ENCODE measurements around the gene MAP2K6. TPM values are rescaled to one million over a fixed set of nuclear protein-coding genes. Genes with fewer than 3 reads are reported as not detected.

The MAP2K6 gene
- total RNA-seq, 1 donor = 2.0 TPM

DNA sequence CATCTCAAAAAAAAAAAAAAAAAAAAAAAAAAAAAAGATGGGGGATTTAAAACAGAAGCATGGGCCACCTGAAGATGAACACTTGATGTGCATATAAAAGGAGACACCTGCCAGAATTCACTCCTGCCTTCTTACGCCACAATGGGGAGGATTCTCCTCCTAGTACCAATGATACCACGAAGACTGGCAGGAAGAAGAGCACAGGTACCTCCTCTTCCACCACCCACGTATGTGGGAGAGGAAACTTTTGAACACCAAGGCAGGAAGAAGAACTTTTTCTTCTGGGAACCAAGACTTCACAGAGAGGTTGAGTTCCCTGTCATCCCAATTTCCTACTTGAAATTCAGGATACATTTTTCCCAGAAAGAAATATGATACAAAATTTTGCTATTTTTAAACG is 2.7 kb upstream of the MAP2K6 start:
- TF ChIP-seq, protein P1, sequence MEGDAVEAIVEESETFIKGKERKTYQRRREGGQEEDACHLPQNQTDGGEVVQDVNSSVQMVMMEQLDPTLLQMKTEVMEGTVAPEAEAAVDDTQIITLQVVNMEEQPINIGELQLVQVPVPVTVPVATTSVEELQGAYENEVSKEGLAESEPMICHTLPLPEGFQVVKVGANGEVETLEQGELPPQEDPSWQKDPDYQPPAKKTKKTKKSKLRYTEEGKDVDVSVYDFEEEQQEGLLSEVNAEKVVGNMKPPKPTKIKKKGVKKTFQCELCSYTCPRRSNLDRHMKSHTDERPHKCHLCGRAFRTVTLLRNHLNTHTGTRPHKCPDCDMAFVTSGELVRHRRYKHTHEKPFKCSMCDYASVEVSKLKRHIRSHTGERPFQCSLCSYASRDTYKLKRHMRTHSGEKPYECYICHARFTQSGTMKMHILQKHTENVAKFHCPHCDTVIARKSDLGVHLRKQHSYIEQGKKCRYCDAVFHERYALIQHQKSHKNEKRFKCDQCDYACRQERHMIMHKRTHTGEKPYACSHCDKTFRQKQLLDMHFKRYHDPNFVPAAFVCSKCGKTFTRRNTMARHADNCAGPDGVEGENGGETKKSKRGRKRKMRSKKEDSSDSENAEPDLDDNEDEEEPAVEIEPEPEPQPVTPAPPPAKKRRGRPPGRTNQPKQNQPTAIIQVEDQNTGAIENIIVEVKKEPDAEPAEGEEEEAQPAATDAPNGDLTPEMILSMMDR (IDR thresholded peaks at IDR 0.05; ENCODE audit: insufficient read depth, low read length) = no peak
- H3K4me3 ChIP-seq (ENCODE audit: low read depth, low read length) = no peak overlapping the region
- no peak for DNase-seq (ENCODE audit: low read depth)

DNA sequence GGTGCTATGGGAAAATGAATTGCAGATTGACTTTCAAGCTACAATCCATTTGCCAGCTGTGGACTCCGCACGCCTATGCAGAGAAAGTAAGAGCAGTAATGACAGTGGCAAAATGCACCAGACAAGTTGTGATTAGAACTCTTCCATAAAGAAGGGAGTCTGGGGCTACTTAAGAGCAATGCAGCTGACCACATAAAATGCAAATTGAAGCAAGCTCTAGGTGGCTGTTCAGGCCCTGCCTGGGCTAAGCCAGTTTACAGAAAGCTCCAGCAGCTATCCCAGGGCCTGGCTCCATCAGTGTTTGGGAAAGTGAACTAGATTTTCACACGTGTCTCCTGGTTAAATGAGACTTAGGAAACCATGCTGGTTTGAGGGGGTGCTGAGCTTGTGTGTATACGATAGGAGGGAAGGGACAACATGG is 2.2 kb upstream of the MAP2K6 start:
- no peak overlapping the region for H3K4me3 ChIP-seq (ENCODE audit: low read depth, low read length)
- no peak for DNase-seq (ENCODE audit: low read depth)

DNA sequence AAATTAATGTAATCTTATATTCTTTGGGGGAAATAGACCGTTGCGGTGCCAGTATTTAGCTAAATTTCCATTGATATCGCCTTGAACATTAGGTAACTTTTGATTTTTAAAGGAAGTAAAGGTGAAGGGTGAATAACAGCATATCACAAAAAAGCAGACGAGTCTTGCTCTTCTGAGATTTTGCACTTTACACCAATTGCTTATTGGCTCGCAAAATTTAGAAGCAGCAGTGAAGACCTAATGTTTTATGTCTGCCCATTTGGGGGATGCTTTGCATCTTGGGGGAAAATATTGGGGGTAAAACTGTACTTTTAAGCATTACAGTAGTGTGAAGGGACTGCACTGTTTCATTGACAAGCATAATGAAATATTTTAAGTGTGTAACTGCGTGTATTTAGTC is 934 bp downstream of the MAP2K6 start:
- TF ChIP-seq, protein P1 (IDR thresholded peaks at IDR 0.05; ENCODE audit: insufficient read depth, low read length) = no peak
- no peak overlapping the region for H3K4me3 ChIP-seq (ENCODE audit: low read depth, low read length)
- no peak for DNase-seq (ENCODE audit: low read depth)

More for the DNA sequence above, 2.2 kb upstream of the MAP2K6 start:
- TF ChIP-seq, protein P1 (IDR thresholded peaks at IDR 0.05; ENCODE audit: insufficient read depth, low read length) = no peak

DNA sequence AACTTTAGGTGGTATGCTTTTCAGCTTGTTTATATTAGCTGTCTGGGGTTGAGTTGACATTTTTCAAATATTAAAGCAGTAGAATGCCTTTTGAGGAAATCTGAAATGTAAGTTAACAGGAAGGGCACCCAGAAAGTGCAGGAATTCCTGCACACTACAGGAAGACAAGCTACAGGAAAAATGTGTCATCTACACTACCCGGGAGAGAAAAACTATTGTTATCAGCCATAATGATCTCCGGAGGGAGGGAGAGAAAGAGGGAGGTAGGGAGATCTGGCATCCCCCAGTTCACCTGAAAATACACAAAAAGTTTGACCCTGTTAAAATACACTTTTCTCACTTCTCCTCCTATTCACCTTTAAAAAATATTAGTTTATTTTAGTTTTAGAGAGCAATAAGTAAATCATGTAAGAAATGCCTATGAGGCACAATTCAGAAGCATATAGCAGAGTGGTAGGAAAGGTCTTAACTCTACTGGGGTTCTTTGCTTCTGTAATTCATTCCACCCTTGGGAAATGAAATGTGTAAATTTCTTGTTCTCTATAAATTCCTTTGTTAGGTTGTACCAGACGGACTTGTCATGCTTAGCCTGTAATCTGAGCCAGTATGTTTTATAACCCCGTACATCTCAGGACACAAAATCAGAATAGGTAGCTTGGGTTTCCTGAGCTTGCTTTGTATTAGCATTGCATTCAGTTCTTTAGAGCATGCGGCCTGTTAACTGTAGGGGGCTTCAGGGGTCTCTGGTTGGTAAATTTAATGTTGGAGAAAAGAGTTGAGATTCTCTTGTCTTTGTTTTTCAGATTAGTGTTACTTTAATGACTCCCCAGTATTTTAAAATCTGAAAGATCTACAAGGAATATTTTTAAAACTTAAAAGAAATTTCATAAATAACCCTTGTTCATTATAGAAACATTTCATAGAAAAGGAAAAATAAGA is 3.3 kb downstream of the MAP2K6 start:
- DNase-seq (ENCODE audit: low read depth) = no peak
- TF ChIP-seq, protein P1 (IDR thresholded peaks at IDR 0.05; ENCODE audit: insufficient read depth, low read length) = no peak
- H3K4me3 ChIP-seq (ENCODE audit: low read depth, low read length) = no peak overlapping the region

DNA sequence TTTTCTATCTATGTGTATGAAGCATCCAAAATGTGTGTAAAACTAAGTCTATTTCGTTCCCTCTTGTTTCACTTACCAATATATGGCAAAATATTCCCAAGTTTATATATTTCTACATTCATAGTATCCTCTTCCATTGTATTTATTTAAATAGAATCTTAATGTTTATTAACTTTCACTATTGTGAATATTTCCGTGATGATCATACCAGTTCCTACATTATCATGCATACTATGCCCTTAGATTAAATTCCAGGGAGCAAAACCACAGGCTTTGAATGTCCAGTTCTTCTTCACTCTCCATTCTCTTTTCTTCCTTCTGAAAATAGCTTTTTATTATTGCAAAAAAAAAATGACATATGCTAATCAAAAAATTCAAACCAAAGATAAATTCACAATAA is 4.0 kb downstream of the MAP2K6 start:
- TF ChIP-seq, protein P1 (IDR thresholded peaks at IDR 0.05; ENCODE audit: insufficient read depth, low read length) = no peak
- no peak for DNase-seq (ENCODE audit: low read depth)
- no peak overlapping the region for H3K4me3 ChIP-seq (ENCODE audit: low read depth, low read length)

DNA sequence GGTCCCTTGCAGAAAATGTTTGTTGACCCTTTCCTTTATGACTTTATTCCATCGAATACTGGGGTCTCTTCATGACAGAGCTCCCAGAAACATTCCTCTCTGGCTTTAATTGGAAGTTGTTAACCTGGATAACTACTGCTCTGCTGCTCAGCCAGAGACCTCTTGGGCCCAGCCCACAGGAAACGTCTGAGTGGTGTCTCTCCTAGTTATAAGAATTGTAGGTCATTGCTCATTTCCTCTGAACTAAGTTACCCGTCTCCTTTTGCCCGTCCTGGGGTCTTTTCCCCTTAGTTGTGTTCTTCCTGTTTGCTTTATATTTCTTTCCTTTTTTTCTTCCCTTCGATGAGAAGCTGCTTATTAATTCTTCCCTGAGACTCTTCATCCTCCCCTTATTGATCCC is 9.0 kb downstream of the MAP2K6 start:
- TF ChIP-seq, protein P1 (IDR thresholded peaks at IDR 0.05; ENCODE audit: insufficient read depth, low read length) = no peak
- H3K4me3 ChIP-seq (ENCODE audit: low read depth, low read length) = no peak overlapping the region
- no peak for DNase-seq (ENCODE audit: low read depth)
